Loucy (cell line): ENCODE results near the gene HSPA9.

ENCODE experiments used
- CTCF ChIP-seq: fragments of 200-600 bp; sonication (generic); conservative IDR thresholded peaks from 2 replicates; pipeline ENCODE4 v1.5.1; 2014; ENCODE audit warnings: mild to moderate bottlenecking, antibody characterized with exemption, low read length
- EZH2phosphoT487 ChIP-seq: fragments of 200-600 bp; IDR thresholded peaks from 2 replicates; pipeline ENCODE4 v1.6.1; 2018; ENCODE audit warnings: antibody characterized with exemption, mild to moderate bottlenecking, moderate library complexity, borderline replicate concordance

- no peak for TF ChIP-seq CTCF
- TF ChIP-seq EZH2phosphoT487: no peak
These were observed 25.2 kb upstream of the HSPA9 start for GRCh38 chr5:138600446-138600845.
